Erythroblast (primary cell): ENCODE measurements around the gene MANSC4.

ENCODE experiments used
- GATA1 ChIP-seq: IDR thresholded peaks from 2 replicates; pipeline ENCODE4 v1.6.1; 2011; ENCODE audit warnings: low read depth, mild to moderate bottlenecking, control low read depth, low read length, moderate library complexity
- POLR2A ChIP-seq: IDR thresholded peaks from 2 replicates; pipeline ENCODE4 v1.6.1; 2011; ENCODE audit warnings: mild to moderate bottlenecking, low read length

DNA sequence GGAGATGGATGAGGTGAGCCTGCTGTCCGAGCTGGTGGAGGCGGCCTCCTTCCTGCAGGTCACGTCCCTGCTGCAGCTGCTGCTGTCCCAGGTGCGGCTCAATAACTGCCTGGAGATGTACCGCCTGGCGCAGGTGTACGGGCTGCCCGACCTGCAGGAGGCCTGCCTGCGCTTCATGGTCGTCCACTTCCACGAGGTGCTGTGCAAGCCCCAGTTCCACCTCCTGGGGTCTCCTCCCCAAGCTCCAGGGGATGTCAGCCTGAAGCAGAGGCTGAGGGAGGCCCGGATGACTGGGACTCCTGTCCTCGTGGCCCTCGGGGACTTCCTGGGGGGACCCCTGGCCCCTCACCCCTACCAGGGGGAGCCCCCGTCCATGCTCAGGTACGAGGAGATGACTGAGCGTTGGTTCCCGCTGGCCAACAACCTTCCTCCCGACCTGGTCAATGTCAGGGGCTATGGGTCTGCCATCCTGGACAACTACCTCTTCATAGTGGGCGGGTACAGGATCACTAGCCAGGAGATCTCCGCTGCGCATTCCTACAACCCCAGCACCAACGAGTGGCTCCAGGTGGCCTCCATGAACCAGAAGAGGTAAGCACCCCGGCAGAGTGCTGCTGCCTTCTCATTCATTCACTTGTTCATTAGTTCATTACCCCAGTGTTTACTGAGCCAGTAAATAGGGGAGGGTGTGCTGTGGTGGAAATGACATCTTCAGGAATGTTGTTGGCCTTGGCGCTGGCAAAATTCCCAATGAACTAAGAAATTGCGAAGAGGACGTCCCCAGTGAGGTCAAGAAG is 774 bp upstream of the MANSC4 start:
- TF ChIP-seq POLR2A (no peak), GATA1 (no peak)
